Stimulated activated CD4-positive, alpha-beta T cell treated with anti-CD3 and anti-CD28 coated beads, Interleukin-4, amount 100 ng/mL, for 48 hours (primary cell): ENCODE data around the gene VAMP4.
"Not testable (repeated sequence)": the region's sequence is repeated elsewhere in the genome, so short reads cannot be mapped to it uniquely, and the experiment has no call there.

Experiments used
- DNase-seq, 2 donors: peaks; one replicate each; pipeline ENCODE4 v3.0.0-alpha.2; 2020; ENCODE audit warnings: low read depth in 2 of 2

The VAMP4 gene

DNA sequence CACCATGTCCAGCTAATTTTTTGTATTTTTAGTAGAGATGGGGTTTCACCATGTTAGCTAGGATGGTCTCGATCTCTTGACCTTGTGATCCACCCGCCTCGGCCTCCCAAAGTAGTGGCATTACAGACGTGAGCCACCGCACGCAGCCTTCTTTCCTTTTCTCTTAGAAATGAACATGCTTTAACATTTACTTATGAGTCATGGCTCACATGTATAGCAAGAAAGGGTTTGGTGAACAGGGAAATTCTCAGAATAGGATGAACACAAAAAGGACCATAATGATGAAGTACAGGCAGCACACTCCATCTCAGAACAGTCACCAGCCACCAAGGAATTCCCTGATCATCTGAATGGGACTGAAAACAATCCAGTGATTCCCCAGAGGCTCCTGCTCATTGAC, 9.4 kb upstream of the VAMP4 start:
- no peak for DNase-seq

DNA sequence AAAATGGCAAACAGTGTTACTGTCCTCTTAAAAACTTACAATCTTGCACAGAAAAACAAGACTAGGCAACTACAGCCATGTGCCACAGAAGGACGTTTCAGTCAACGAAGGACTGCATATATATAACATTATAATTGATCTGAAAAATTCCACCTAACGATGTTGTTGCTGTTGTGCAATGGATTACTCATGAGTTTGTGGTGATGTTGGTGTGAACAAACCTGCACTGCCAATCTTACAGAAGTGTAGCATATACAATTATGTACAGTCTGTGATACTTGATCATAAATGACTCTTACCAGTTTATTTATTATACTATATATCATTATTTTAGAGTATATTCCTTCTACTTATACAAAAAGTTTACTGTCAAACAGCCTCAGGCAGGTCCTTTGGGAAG, 6.8 kb upstream of the VAMP4 start:
- DNase-seq, result no peak

DNA sequence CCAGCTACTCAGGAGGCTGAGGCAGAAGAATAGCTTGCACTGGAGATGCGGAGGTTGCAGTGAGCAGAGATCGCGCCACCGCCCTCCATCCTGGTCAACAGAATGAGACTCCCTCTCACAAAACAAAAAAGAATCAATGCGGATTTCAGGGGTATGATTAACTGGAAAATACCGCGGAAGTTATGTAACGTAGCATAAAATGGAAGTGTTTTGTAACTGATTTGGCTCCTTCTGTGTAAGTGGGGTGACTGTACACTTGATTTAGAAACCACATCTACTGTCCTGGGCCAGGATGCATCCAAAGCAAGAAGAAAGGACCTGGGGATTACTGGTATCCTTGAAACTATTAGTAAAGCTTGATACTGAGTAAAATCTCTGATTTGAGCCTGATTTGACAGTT, 3.1 kb upstream of the VAMP4 start:
- no peak for DNase-seq

DNA sequence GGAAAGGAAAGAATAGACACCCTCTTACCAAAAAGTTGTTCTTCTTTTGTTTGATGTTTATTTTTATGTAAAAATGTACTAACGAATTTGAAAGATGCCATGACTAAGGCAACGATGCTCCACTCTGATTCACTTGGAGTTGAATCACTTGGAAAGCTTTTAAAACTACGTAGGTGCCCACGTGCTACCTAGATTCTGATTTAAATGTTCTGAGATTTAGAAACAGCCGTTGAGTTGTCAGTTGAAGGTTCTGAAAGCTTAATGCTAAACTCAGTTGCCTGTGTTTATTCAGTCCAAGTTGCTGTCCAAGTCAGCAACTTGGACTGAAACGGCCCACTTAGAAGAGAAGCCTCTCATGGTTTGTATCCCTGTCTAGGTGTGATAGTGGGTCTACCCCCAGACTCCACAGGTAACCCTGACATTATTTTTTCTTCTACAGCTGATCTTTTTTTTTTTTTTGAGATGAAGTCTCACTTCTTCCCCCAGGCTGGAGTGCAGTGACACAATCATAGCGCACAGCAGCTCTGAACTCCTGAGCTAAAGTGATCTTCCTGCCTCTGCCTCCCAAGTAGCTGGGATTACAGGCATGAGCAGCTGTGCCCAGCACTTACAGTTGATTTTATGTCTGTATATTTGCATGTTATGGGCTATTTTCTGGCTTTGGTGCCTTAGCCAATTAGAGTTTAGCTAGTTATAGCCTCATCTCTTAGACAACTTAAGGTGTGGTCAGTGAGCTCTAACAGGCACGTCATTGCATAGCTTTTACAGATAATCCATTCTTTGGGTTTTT, 1.4 kb upstream of the VAMP4 start:
- no peak for DNase-seq

DNA sequence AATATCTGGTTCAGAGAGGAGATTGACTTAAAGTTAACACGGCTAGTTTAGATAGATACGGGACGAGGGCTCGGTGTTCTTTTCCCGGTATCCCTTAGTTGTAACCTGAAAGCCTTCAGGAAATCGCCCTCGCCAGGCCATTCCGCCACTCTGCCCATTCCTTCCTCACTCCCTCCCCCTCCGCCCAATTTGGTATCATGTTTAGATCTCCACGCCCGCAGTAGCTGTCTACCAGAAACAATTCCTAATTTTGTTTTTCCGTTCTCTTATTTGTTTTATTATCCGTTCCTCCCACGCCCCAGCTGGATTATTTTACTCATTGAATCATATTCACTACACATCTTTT, 685 bp upstream of the VAMP4 start:
- no peak for DNase-seq

DNA sequence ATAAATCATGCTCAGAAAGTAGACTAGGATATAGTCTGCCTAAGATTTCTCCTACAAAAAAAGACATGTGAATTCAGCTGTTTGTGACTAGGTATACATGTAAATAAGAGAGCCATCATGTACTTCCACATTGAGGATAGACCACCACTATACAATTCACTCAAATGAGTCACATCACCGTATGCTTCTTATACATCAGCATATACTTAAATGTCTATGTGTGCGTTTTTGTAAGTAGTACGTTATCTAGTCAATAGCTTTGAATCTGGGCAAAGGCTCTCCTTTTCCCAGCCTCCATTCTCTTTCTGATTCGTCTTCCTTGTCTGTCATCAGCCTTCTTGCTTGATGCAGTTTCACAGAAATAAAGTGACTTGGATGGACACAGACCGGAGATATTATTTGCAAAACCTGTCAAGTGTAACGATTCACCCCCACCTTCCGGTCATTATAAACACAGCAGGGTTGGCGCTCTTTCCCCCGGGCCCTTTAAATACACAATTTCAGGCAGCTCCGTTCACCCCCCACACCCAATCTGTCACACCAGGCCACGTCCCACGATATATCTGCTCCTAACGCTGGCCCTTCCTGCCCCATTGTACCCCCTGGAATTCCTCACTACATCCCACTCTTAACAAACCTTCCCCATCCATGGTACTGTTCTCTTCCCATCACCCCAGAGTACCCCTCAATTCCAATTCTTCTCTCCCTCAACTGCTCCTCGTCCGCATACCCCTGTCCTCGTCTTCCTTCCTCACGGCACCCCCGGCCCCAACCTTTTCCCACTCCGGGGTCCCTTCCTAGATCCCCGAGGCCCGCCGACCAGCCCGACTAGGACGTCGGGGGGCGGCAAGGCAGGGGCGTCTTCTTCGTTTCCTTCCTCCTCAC, 636 bp downstream of the VAMP4 start:
- peak in 1 of 2 donors; percentile 9 for DNase-seq

DNA sequence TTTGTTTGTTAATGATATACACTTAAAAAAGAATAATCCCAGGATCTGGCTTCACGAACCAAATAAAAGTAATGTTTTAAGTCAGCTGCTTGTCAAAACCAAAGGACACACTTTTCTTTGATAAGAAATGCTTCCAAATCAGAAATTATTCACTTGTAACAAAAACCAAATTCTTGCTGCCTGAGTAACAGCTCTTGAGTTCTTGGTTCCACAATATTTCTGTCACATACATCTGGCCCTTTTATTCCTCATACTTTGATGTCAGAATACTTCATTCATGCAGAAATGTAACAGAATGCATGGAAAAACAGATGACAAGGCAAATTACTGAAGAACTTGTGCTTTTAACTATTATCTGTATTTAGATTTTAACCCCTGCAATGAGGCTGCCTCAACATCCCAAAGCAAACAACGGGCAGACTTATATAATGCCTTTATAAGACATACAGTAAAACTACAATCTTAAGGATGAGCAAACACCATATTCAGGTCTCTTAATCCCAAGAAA, 1.5 kb downstream of the VAMP4 start:
- DNase-seq, result no peak

DNA sequence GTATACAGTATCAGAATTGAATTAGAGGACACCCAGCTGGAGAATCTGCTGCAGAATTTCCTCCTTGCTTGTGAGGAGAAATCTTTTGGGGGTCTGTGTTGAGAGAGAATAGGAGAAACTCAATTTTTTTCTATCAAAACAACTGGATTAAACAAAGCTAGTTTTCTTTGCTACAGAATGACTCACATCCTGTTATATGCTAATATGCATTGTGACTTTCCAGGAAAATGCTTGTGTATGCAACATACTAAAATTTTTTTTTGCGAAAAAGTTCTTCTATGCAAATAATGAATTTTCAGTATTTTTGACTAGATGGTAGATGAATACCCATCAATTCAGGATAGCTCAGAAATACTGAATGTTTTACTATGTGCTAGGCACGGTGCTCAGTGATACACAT, 2.2 kb downstream of the VAMP4 start:
- DNase-seq, result no peak

DNA sequence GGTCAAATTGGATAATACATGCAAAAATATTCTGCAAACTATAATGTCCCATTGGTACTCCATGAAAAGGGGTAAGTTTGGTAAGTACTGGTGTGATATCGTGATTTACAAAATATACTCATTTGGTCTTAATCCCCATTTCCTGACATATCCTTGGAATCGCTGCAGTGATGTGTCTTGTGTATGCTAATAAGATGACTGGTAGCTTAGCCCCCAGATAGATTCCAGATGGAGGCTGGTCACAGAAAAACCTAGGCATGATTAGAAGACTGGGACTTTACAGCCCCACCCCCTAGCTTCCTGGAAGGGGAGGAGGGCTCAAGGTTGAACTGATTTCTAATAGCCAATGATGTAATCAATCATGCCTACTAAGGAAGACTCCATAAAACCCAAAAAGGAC, 3.0 kb downstream of the VAMP4 start:
- no peak for DNase-seq

DNA sequence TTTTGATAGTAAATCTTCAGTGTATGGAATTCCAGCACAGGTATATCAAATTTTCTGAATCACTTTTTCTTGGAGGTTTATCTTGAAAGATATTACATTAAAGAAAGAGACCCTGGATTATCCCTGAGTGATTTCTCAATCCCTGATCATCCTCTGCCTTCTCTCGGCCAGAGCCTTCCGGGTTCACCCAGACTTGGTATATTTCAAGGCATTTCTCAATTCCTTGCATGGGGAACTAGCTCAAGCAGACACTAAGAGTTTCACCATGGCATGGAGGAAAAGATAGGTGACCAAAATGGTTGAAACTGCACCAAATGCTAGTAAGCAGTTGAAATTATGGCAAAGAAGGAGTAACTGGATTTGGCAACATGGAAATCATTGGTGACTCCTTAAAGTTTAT, 5.7 kb downstream of the VAMP4 start:
- DNase-seq, result no peak

DNA sequence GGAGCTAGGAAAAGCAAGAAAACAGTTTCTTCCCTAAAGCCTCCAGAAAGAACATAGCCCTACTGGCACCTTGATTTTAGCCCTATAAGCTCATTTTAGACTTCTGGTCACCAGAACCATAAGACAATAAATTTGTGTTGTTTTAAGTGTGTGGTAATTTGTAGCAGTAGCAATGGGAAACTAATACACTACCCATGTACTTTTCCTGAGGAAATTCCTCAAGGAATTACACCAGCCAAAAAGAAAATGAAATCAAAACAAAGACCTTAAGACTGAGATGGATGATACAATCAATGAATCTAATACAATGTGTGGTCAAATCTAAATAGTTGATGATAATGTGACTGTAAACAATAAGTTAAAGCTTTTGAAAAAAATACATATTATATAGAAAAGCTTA, 11.8 kb downstream of the VAMP4 start:
- no peak for DNase-seq

DNA sequence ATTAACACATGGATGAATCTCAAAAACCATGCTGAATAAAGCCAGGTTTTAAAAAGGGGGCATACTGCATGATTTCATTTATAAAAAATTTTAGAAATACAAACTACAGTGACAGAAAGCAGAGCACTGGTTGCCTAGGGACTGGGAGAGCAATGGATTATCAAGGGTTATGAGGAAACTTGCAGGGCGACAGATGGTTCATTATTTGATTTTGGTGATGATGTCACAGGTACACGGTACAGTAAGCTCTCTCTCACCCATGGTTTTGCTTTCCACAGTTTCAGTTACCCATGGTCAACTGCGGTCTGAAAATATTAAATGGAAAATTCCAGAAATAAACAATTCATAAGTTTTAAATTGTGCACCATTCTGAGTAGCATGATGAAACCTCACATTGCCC, 14.1 kb downstream of the VAMP4 start:
- no peak for DNase-seq

DNA sequence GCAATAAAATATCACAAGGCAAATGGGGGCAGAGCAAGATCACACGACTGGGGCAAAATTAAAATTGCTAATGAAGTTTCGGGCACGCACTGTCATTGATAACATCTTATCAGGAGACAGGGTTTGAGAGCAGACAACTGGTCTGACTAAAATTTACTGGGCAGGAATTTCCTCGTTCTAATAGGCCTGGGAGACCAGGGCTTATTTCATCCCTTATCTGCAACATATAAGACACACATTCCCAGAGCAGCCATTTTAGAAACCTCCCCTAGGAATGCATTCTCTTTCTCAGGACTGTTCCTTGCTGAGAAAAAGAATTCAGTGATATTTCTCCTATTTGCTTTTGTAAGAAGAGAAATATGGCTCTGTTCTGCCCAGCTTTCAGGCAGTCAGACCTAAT, 18.7 kb downstream of the VAMP4 start:
- not testable (repeated sequence) for DNase-seq

DNA sequence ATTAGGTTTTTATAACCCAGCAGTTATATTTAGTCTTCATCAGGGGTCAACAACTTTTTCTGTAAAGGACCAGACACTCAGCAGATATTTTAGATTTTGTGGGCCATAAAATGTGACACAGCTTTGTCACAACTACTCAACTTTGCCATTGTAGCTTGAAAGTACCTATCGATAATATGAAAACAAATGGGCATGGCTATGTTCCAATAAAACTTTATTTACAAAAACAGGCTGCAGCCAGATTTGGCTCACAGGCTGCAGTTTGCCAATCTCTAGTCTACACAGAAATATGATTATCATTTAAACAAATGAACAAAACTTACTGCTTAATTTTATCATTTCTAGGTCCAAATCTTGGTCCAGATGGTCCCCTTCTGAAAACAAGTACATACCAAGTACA, 23.0 kb downstream of the VAMP4 start:
- DNase-seq, result no peak

DNA sequence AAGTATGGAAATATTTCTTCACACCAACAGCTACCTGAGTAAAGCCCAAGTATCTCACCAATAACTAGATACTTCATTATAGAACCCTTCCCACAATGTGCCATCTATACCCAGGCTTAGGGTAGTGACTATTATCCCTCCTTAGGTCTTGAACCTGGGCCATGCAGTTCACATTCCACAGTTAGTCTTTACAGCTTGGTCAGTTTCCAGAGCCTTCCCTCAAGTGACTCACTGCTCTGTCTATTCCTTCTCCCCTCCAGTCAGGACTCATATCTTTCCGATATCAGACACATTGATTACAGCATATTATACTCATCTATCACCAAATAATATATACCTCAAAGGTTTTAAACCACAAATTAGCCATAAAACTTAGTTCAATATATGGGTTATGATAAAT, 23.6 kb downstream of the VAMP4 start:
- no peak for DNase-seq

DNA sequence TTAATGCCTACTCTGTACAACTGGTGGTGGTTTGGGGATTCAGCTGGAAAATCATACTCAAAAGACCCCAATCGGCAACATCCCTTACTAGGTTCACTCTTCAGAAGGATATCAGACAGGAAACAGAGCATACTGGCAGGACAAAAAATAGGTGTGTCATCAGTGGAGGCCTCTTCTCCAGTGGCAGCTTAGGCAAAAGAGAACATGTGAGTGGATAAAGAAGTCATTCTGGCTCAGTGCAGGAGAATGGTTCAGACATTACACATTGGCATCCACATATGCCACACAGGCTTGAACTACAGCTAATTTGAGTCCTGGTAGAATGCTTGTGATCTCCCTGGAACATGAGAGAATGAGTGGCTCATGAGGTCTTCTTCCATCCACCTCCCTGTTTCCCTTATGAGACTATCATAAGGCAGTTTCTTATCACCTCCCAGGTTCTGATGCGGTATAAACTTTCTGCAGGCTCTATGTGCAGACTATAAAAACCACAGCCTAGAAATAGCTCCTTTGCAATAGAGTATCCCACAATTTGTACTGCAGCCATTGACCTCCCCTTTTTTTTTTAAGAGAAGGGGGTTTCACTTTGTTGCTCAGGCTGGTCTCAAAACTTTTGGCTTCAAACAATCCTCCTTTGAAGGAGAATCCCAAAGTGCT, 24.7 kb downstream of the VAMP4 start:
- no peak for DNase-seq

DNA sequence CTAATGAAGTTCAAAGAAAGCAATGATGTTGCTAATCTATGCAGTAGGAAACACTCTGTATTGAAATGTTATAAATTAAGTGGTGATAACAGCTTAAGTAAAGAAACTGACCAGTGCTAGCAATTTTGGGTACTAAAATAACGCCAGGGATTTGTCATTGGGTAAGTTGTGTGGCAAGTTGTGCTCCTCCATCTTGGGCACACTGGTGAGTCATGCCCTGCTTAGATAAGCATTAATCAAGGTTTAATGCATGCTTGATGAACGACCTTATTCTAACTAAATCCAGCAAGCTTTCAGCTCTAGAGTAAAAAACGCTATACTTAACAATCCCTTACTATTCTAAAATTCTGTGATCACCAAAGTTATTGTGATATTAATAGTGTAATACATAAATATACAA, 25.2 kb downstream of the VAMP4 start:
- no peak for DNase-seq

DNA sequence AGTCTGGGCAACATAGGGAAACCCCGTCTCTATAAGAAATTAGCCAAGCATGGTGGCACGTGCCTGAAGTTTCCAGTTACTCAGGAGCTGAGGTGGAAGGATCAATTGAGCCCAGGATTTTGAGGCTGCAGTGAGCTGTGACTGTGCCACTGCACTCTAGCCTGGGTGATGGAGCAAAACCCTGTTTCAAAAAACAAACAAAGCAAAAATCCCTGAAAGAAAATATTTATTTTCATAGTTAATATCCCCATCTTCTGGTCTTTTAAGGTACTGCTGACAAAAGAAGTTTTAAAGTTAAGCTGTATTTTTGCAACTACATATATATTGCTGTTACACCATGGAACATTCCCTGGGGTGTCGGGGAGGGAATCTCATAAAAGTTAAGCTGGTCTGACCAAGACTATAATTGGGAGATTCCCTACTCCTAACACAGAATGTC, 26.0 kb downstream of the VAMP4 start:
- no peak for DNase-seq

DNA sequence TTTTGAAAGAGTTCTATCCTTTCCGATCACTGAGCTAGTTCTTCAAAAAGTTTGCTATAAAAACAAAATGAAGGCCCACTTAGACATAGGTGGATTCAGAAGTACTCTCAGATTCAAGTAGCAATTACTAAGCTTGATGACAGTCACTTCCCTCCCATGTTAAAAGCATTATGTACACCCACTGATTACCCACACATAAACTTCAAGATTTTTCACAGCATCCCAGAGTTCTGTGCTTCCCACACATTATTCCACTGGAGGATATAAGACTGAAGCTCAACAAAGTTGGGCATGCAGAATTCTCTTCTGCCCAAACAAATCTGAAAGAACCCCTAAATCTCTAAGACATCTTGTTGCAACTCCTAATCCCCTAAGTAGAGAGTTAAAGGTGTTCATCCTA, 29.5 kb downstream of the VAMP4 start:
- DNase-seq, result no peak

DNA sequence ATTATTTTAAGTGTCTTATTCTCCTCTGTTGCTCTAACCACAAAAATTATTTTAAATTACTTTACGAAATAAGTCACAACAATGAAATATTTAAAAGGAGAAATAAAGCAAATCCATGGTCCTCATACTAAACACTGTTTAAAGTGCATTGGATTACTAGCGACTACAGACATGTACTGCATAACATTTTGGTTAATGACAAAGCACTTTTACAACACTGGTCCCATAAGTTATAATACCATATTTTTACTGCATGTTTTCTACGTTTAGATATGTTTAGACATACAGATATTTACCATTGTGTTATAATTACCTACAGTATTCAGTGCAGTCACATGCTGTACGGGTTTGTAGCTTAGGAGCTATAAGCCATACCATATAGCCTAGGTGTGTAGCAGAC, 30.2 kb downstream of the VAMP4 start:
- no peak for DNase-seq

DNA sequence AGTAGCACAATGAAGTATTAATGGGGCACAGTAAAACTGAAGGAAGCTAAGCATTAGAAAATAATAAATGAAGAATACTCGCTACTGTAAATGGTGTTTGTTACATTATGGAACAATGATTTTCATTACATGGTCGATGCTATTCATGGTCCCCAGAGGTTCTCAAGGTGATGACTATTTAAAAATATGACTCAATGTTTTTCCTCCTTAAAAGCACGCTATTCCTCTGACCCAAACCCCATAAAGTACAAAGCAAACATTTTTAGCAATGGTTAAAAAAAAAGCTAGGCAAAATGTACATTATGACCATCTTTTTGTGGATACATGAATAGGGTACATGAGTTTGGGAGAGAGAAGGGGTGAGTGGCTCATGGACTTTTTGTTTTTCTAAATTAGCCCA, 34.3 kb downstream of the VAMP4 start:
- DNase-seq, result no peak

DNA sequence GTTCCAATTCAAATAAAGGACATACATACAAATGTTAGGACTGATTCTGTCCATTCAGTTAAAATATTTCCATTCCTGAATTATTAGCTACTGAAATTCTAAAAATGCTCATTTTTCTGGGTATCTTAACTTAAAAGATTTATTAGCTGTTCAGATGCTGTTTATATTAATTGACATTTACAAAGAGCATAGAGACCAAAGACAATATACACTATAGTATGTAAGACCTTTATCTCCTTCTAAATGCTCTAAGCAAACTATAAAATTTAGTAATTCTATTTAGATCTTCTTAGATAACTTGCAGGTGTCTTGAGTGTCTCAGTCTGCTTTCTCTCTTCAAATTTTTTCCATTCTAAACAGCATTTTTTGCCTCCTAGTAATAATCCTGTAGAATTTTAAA, 39.3 kb downstream of the VAMP4 start:
- DNase-seq, result no peak

DNA sequence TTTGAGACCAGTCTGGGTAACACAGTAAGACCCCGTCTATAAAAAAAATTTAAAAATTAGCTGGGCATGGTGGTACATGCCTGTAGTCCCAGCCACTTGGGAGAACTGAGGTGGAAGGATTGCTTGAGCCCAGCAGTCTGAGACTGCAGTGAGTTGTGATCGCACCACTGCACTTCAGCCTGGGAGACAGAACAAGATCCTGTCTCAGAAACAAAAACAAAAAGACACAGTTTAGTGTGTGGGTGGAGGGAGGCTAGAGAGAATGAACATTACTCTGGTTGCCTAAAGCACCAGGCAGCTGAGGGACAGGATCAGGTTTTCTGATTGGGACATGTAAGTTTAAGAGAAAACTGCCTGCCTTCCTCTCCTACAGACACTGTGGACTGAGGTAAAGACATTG, 42.3 kb downstream of the VAMP4 start:
- DNase-seq, result no peak
